HEK293 (cell line): ENCODE measurements around the gene CHKA.

Experiments
- TCF7L2 ChIP-seq: IDR thresholded peaks from 2 replicates; pipeline ENCODE4 v1.6.1; 2011; ENCODE audit warnings: low read depth, mild to moderate bottlenecking, inconsistent platforms, low read length, moderate library complexity, borderline replicate concordance
- ZNF501 ChIP-seq: fragments of 450-650 bp; formaldehyde crosslinking; IDR thresholded peaks from 2 replicates; pipeline ENCODE4 v1.5.1; 2016; ENCODE audit warnings: missing biosample characterization, missing genetic modification characterization
- TF ChIP-seq, protein P1 (sequence below): fragments of 450-650 bp; formaldehyde crosslinking; IDR thresholded peaks from 2 replicates; pipeline ENCODE4 v1.5.1; 2016; ENCODE audit warnings: missing biosample characterization, missing genetic modification characterization

DNA sequence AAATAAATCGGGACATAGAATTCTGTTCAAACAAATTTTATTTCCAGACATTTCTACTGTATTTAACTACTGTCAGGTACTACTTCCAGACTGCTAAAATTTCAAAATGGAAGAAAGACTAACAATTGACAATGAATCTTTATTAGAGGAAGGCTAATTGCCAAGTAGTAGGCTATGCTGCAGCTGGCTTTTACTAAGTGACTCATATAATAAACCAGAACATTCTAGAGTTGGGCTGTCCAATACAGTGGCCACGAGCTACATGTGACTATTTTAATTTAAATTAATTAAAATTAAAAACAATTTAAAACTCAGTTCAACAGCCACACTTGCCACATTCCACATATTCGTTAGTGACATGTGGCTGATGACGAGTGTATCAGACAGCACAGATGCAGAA lies 27.6 kb downstream of the CHKA start:
- TF ChIP-seq ZNF501 (tag by site-specific recombination) (no peak), TCF7L2 (no peak)
- TF ChIP-seq, protein P1, sequence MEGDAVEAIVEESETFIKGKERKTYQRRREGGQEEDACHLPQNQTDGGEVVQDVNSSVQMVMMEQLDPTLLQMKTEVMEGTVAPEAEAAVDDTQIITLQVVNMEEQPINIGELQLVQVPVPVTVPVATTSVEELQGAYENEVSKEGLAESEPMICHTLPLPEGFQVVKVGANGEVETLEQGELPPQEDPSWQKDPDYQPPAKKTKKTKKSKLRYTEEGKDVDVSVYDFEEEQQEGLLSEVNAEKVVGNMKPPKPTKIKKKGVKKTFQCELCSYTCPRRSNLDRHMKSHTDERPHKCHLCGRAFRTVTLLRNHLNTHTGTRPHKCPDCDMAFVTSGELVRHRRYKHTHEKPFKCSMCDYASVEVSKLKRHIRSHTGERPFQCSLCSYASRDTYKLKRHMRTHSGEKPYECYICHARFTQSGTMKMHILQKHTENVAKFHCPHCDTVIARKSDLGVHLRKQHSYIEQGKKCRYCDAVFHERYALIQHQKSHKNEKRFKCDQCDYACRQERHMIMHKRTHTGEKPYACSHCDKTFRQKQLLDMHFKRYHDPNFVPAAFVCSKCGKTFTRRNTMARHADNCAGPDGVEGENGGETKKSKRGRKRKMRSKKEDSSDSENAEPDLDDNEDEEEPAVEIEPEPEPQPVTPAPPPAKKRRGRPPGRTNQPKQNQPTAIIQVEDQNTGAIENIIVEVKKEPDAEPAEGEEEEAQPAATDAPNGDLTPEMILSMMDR (tag by site-specific recombination), result no peak
